ENCODE data around the gene BAAT. TPM values are rescaled to one million over a fixed set of nuclear protein-coding genes. Genes with fewer than 3 reads are reported as not detected.
"Not testable (repeated sequence)": the region's sequence is repeated elsewhere in the genome, so short reads cannot be mapped to it uniquely, and the experiment has no call there.

The BAAT gene
- not detected for total RNA-seq

DNA sequence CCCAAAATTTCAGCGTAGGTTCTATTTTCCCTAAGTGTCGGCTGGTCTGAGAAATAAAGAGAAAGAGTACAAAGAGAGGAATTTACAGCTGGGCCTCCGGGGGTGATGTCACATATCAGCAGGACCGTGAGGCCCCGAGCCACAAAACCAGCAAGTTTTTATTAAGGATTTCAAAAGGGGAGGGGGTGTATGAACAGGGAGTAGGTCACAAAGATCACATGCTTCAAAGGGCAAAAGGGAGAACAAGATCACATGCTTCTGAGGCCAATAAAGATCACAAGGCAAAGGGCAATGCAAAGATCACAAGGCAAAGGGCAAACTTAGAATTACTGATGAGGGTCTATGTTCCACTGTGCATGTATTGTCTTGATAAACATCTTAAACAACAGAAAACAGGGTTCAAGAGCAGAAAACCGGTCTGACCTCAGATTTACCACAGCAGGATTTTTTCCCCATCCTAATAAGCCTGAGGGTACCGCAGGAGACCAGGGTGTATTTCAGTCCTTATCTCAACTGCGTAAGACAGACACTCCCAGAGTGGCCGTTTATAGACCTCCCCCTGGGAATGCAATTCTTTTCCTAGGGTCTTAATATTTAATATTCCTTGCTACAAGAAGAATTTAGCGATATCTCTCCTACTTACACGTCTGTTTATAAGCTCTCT lies at the start of gene BAAT:
Gene BAAT (minus strand): TSS at position 134 of the 664 bp plus-strand sequence. CDS start 13,602 bp downstream, outside the sequence.
- not testable (repeated sequence) for DNase-seq (ENCODE audit: low spot score)

DNA sequence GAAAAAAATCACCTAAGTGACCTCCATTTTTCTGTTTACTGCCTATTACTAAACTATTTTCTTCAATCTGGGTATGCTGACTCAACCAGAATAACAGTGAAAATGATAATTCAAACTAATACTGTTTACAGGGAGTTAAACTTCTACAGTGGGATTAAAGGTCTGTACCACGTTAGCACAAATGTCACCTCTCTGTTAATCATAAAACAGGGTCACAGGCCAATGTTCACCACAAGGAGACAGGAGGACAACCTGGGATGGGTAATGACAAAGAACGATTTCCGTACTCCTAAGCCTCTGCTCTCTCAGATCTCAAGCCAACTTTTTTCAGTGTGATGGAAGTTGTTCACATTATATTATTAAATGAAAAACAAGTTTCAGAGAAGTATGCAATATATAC lies 48.4 kb upstream of the BAAT start:
- no peak for DNase-seq (ENCODE audit: low spot score)

DNA sequence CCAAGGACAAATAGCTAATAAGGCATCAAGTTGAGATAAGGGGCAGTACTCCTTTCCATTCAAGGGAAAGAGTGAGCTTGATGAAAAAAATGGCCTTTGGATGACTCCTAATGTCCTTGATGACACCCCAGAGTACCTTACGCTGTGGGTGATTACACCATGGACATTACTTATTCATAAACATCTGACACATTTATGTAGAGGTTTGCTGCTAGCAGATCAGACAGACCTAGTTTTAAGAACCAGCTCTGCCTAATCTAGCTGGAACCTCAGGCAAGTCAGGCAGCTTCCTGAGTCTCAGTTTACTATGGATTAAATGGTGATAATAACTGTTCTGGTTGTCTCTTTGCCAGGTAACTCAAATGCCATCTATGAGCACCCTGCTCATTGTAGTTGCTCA lies 47.9 kb upstream of the BAAT start:
- DNase-seq (ENCODE audit: low spot score): no peak

DNA sequence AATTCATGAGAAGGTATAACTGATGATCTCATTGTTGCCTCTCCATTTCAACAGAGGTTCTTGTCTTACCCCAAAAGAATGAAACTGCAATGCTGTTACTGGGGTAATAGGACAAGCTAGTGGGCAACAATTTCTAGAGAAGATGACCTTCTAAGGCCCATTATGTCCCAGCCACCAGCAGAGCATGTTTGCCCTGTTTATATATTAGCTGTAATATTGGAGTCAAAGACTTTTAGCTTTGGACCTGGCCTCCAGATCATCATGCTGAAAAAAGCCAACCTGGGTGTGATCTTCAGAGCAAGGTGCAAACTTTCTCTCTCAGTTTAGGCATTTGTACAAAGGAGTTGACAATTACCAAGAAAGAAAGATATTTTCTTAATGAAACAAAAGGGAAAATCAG lies 47.4 kb upstream of the BAAT start:
- DNase-seq (ENCODE audit: low spot score): no peak

DNA sequence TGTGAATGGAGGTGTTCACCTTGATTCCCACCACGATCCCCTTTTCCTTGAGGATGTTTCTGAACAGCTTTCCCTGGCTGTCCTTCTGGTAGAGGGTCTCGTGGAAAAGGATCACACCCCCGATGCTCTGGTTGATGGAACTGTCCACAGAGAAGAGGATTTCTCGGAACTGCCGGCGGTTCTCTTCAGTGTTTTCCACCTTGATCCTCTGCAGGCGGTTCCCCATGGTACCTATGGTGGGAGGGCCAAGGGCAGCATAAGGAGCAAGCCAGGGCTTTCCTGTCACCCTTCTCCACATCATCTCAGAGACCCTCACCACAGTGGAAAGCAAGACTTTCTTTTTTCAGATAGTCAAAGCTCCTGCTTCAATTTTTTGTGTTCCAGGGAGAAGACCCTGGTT lies 44.9 kb upstream of the BAAT start:
- DNase-seq (ENCODE audit: low spot score): no peak

DNA sequence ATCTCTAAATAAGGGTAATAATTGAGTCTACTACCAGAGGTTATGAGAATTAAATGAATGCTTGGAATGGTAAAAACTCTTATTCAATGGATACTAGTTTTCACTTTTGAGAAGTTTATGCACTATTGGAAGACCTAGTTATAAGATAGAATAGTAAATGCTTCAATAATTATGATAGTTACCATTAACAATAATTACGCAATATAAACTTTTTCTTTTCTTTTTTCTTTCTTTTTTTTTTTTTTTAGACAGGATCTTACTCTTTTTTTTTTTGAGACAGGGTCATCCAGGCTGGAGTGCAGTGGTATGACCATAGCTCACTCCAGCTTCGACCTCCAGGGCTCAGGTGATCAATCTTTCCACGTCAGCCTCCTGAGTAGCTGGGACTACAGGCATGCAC lies 44.1 kb upstream of the BAAT start:
- DNase-seq (ENCODE audit: low spot score): no peak

DNA sequence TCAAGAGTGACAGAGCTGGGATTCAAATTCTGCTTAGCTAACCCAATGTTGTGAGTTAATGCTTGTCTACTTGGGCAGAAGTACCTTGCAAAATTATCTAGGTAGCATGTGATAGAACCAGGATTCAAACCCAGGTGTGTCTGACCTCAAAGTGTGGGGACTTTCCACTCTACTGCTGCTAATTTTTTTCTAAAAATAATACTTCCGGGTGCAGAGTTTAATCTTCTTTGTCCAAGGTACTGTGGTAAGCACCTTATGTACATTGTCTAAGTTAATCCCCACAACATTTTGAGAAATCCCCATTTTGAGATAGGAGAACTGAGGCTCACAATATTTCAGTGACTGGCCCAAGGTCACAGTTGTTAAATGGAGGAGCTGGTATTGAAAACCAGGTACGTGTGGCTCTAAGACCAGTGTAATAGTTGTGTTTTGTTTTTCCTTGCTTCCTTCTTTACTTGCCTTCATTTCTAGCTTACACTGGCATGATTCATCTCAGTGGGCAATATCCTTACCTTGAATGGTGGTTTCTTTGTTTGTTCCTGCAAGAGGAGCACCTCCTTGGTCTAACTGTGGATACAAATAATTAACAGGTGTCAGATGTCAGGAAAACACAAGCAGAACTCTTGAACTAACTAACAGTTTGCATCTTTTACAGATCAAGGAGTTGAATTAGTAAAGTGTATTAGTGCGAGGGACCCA lies 43.3 kb upstream of the BAAT start:
- DNase-seq (ENCODE audit: low spot score): no peak

DNA sequence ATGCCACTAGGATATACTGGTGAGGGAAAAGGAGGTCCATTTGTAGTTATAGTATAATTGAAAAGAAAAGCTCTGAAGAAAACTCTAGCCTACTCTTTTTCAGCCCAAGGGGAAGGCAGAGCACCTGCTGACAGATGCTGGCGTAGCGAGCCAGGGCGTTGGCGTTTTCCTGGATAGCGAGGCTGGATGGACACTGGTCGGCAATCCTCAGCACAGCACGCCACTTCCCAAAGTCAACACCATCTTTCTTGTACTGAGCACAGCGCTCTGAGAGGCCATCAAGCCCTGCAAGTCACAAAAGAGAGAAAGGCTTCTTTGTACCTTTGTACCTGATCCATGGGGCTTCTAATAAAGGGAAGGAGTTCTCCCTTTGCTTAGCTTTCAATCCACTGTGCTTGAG lies 42.6 kb upstream of the BAAT start:
- no peak for DNase-seq (ENCODE audit: low spot score)

DNA sequence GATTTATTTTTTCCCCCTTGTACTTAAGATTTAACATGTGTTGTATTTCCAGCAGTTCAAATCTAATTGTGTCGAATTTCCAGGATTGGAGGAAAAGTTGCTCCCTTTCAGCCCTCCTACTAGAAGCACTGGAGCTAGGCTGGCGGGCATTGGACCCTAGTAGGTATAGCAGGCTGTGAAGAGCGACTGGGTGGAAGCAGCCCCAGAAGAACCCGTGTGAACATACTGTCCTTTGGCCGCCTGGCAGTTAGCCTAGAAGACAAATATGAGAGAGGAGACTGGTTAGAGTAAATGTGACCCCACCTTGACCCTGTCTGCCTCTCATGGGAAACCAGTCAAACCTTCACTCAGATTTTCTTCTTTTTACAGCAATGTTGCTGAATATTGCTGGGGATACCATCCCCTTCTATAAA lies 36.9 kb upstream of the BAAT start:
- no peak for DNase-seq (ENCODE audit: low spot score)

DNA sequence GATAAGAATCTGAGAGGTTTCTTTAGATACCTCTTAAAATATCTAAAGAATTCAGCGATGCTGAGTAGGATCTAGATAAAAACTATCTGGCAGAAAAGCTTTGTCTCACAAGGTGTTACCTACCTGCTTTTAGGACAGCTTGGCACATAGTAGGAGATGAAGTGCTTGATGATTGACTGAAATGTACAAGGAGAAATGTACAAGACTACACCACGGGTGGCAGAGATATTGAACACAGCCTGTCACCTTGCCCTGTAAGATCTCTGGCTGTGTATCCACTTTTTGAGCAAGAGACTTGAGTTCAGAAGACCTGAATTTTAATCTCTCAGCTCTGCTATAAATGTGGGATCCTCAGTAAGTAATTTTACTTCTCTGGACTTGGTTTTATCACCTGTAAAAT lies 35.1 kb upstream of the BAAT start:
- no peak for DNase-seq (ENCODE audit: low spot score)

DNA sequence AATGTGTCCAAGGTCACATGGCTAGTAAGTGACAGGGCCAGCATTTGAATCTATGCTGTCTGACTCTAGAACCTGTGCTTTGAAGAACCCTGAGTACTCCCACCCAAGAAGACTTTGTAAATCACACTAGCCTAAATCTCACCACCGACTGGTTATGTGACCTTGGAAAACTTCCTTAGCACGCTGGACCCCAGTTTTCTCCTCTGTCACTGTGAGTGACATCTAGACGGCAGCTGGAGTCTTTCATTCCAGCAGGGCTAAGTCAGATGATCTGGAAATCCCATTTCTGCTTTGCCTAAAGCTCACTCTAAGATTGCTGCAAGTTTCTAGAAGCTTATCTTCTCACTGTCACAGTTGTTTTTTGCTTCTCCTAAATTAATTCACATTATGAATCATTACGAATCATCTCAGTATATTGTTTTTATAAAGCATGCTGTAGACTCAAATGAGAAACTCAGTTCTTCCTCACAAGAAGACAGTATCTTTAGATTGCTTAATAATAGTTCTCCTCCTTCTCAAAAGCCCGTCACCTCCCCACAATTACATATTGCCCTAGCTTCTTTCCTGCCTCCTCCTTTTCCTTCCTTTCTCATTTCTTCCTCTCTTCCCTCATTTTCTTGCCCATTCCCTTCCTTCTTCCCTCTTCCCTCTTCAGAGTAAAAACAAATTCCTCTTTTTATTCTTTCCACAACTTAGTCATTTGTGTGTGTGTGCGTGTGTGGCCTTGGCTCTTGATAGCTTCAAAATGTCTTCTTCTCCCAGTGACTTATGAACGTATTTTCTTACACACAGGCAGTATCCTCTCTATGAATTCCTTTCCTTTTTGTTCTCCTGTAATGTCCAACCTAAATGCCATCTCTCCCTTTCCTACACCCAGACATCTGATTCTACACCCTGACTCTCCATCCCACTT lies 34.0 kb upstream of the BAAT start:
- DNase-seq (ENCODE audit: low spot score): no peak

DNA sequence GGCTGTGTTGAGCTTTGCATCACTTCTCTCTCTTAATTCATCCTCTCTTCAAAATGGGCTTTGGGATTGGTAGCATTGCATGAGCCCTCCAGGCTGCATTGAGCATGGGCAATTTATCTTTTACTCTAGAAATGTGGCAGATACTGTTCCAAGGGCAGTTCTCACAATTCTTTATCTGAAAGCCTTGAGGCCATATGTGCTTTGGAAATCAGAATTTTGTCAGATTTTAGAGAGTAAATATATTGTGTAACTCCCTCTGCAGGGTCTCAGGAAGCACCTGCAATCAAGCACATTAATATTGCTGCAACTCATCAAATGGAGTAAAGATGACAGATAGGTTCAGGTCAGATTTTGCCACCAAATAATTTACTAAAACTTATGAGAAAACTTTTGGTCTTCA lies 33.2 kb upstream of the BAAT start:
- DNase-seq (ENCODE audit: low spot score): no peak

DNA sequence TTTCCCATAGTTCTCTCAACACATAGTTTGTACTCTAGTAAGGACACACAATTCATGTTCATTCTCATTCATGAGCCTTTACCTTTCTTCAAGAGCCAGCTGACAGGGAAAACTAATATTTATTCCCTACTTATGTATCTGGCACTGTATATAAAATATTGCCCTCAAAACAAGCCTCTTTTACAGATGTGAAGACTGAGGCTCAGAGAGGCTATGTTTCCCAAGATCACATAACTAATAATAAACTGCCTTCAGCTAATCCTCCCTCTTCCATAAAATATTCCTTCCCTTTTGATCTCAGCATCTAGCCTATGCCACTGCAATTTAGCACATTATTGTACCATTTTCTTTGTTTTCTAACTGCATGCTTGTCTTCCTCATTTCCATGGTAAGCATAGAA lies 32.6 kb upstream of the BAAT start:
- no peak for DNase-seq (ENCODE audit: low spot score)

DNA sequence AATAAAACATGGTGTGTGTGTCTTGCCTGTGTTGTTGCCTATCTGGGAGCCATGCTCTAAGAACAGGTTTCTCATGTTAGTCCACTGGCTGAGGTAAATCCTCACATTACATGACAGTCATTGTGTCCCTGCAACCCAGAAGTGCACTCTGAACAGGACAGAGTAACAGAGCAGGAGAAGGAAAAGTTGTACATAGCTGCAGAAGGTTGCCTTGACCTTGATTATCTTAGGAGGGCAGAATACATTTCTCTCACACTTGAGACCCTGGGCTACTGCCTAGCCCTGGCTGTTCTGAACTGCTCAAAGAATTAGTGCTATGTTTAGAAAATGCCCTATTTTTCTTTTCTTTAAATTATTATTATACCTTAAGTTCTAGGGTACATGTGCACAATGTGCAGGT lies 30.8 kb upstream of the BAAT start:
- no peak for DNase-seq (ENCODE audit: low spot score)

DNA sequence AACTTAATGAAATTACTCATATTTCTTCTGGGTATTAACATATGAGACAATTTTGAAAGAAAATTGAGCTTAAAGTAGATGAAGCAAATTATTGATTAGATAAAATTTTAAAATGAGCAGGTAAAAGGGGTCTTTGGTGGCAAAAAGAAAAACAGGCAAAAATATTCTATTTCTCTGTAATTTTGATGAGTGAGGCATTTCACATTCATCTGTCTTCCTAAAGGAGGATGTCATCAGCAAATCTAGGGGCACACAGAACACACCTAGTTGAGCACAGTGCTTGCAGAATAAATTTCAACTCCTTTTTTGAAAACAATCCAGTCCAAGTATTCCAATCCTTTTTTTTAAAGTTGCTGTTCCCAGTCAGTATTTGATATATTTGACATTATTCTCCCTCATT lies 30.0 kb upstream of the BAAT start:
- DNase-seq (ENCODE audit: low spot score): no peak

DNA sequence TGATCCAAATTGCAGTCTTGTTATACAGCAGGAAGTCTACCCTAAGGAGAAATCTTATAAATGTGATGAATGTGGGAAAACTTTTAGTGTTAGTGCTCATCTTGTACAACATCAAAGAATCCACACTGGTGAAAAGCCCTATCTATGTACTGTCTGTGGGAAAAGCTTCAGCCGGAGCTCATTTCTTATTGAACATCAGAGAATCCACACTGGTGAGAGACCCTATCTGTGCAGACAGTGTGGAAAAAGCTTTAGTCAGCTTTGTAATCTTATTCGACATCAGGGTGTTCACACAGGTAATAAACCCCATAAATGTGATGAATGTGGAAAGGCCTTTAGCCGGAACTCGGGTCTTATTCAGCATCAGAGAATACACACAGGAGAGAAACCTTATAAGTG lies 24.3 kb upstream of the BAAT start:
- no peak for DNase-seq (ENCODE audit: low spot score)

DNA sequence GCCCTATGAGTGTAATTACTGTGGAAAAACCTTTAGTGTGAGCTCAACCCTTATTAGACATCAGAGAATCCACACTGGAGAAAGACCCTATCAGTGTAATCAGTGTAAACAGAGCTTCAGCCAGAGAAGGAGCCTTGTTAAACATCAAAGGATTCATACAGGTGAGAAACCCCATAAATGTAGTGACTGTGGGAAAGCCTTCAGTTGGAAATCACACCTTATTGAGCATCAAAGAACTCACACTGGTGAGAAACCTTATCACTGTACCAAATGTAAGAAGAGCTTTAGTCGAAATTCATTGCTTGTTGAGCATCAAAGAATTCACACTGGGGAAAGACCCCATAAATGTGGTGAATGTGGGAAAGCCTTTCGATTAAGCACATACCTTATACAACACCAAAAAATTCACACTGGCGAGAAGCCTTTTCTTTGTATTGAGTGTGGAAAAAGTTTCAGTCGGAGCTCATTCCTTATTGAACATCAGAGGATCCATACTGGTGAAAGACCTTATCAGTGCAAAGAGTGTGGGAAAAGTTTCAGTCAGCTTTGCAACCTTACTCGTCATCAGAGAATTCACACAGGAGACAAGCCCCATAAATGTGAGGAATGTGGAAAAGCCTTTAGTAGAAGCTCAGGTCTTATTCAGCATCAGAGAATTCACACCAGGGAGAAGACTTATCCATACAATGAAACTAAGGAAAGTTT lies 23.7 kb upstream of the BAAT start:
- no peak for DNase-seq (ENCODE audit: low spot score)

DNA sequence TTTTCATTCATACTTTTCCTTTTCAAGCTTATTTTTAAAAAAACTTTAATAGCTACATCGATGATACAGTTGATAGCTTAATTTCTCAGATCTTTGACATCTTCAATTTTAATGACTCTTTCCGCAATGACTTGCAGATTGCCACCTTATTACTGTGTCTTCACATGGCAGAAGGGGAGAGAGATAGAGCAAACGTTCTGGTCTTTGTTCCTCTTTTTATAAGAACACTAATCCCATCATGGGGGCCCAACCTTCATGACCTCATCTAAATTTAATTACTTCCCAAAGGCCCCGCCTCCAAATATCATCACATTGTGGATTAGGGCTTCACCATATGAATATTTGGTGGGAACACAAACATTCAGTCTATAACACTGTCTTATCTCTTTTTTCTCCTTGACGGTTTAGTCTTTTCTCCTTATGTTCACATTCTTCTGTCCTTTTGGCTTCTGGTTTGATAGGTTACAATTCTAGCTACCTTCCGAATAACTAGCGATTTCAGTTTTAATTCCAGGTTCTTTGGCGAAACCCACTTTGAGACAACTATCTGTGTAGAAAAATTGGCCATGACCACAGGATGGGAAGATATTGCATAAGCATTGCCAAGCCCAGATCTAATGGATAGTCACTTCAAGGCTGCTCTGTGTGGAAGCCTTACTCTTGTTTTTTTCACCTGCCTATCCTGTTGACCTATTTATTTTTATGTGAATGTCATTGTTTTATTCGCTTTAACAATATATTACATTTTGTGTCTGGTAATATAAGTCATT lies 18.9 kb upstream of the BAAT start:
- no peak for DNase-seq (ENCODE audit: low spot score)

DNA sequence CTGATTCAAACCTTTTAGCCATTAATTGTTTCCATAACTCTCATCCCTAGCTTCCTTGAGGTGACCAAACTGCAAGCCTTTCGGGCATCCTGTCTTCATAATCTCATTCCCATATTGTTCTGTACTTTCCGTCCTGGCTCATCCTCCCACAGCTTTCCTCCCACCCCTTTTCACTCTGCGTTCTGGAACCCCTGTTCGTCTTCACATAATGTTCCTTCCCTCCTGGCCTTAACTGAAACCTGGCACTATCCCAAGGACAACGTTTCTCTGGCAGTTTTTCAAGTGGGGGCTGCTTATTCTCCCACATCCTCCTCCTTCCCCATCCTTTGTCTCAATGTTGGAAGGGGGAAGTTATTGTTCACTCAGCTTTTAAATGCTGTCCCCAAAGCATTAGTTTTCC lies 15.3 kb upstream of the BAAT start:
- DNase-seq (ENCODE audit: low spot score): no peak

DNA sequence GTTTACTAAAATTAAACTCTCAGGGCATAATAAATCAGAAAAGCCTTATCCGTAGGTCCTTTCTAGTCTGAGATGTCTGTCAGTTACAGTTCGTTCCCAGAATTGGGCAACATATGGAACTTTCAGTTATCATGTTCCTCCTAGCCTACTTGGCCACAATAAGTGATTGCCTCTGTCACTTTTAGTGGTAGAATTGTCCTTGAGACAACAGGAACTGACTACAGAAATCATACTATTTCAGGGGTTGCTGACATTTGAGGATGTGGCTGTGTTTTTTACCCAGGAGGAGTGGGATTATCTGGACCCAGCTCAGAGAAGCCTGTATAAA lies 14.8 kb upstream of the BAAT start:
- DNase-seq (ENCODE audit: low spot score): no peak

DNA sequence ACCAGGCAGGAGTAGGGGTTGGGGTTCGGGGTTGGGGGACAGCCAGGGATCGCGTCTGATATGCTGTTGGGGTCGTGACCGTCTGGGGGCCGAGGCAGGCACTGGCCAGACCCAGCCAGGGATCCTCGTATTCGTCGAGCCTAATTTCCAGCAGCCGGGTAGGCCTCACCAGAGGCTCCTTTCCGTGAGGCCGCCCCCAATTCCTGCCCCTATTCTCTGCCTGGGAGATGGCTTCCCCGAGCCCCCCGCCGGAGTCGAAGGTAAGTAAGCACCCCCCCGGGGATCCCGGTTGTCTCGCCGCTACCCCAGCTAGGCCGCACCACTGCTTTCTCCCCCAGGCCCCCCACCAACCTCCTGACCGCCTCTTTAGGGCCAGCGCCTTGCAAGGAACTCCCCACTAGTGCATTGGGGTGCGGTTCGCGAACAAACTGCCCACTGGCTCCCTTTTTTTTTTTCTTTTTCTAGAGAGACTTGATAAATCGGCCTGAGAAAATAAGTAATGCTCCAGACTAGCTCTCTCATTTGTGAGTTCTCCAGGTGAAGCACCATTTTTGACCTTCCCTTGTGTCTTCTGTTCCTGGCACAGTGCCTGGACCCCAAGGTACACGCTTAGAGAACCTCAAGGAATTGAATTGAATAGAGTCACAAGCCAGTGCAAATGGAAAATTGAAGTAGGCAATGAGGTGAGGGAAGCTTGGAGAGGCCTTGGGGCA lies 14.3 kb upstream of the BAAT start:
- peak; percentile 49 for DNase-seq (ENCODE audit: low spot score)
